Left cardiac atrium (tissue), 4 donors: ENCODE measurements around the gene HDGF. TPM values are rescaled to one million over a fixed set of nuclear protein-coding genes. Genes with fewer than 3 reads are reported as not detected.

ENCODE experiments used
- ATAC-seq, 2 donors: fragments of 200-7000 bp; cut with Tn5 transposase; one replicate each; pipeline ENCODE4 v1.9.1; 2020; ENCODE audit warnings: mild to moderate bottlenecking in 2 of 2, moderate library complexity in 2 of 2
- DNase-seq: peaks from one replicate; pipeline ENCODE4 v3.0.0-alpha.2; 2020
- intact Hi-C, 2 donors: fragments of 100-400 bp; cut with DNase I; formaldehyde crosslinking; loops; one replicate each; pipeline versions ENCODE4 v1.14.1 to v1.15.1; 2022 to 2023
- total RNA-seq, 2 donors: library from RNA; stranded (reverse); fragmentation: NEBNext Ultra II Directional; extraction: Animal tissue kit (Norgen Biotek cat#: 25700); gene quantifications; one replicate each; pipeline ENCODE4 v1.2.1, GENCODE V29; 2021
- donor health status: DM: no; HTN: yes; CAD: no.
- donor health status: DM: no; HTN: yes; CAD: no; lungs with severe emphysema.
- donor health status: DM: yes; HTN: yes; CAD: no.
- donor health status: Dilated cardiomyopathy.

The HDGF gene
- total RNA-seq, 2 donors from 2014 or later: 139 to 156 TPM

GRCh38 chr1:156707417-156708217 lies 43.9 kb downstream of the HDGF start:
- ATAC-seq (no peak), DNase-seq (no peak)
- intact Hi-C loops: no loop called here

GRCh38 chr1:156706657-156707416 lies 44.6 kb downstream of the HDGF start:
- DNase-seq: peak; percentile 71
- peak; percentile 51 to 57 for ATAC-seq
- intact Hi-C loops: no loop called here

DNA sequence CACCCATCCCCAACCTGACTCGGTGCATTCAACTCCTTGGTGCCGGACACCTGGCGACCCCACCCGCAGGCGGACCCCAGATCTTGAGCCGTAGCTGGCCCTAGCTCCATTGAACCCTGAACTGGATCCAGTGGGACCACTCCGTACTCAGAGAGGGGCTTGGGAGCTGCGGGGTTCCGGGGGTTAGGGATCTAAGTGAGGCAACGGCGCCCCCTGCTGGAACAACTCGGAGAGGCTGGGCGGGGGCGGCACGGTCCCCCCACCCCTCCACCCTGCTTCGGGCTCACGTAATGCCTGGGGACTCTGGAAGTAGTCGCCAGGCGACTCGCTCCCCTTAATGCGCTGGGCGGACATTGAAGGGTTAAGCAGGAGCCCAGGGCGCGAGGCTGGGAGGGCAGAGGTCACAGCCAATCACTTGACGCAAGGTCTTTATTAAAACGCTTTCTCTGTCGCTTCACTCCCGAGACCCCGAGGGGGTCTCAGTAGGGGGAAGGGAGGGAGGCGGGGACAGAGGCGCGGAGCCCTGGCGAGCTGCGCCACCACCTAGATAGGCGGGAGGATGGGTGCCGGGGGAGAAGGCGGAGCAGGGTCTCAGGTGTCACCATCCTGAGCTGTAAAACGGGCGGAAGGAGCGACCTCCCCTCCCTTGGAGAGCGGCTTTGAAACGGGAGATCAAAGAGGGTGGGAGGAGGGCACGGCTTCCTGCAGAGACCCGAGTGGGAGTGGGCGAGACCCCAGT lies 45.4 kb downstream of the HDGF start:
- intact Hi-C loops: no loop called here
- ATAC-seq (peak; percentile 60 to 61), DNase-seq (peak; percentile 68)

DNA sequence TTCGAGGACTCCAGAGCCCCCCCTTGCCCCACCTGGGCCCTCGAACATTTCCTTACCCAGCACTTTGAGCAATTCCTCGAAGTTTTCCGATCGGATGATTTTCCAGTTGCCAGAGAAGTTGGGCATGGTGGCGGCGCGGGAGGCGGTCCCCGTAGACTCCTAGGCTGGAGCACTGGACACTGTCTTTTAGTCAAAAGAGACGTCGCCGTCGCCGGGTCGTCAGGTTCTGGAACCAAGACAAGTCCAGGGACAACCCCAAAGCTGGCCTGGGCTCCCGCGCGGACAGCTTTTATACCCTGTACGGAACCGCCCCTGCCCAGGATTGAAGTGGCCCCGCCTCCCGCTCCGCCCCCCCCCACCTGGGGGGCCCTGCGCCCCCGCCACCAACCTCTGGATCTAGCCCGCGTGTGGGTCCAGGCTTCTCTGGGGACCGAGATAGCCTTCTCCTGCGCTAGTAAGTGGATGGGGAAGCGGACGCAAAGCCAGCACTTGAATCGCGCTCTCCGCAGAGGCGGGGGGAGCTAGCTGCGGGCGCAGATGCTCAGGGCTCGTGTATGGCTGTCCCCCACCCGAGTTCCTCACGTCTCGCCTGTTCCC lies 46.1 kb downstream of the HDGF start, which contains the start of gene CRABP2:
TSS of gene CRABP2 (minus strand) at position 263 of the 597 bp plus-strand sequence. CDS start at position 126, 137 bp downstream.
- ATAC-seq (peak; percentile 5 to 8), DNase-seq (no peak)
- intact Hi-C loops: no loop called here

DNA sequence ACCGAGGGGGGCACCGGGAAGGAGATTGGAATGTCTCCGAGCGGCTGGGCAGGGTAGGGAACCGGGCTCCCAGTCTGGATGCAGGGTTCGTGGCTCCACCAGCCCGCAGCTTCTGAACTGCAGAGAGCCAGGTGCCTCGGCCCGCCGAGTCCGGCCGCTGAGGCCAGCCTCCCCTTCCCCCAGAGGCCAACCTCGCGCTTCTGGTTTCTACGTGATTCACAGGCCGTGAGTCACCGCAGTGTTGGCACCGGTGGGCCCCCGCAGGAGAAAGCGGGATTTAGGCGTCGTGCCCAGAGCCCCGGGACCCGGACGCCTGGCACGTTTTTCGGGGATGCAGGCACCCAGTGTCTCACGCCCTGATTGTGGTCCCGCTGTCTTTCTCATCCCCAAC lies 46.5 kb downstream of the HDGF start:
- ATAC-seq (peak in 1 of 2 donors; percentile 44), DNase-seq (peak; percentile 63)
- intact Hi-C loops: no loop called here

DNA sequence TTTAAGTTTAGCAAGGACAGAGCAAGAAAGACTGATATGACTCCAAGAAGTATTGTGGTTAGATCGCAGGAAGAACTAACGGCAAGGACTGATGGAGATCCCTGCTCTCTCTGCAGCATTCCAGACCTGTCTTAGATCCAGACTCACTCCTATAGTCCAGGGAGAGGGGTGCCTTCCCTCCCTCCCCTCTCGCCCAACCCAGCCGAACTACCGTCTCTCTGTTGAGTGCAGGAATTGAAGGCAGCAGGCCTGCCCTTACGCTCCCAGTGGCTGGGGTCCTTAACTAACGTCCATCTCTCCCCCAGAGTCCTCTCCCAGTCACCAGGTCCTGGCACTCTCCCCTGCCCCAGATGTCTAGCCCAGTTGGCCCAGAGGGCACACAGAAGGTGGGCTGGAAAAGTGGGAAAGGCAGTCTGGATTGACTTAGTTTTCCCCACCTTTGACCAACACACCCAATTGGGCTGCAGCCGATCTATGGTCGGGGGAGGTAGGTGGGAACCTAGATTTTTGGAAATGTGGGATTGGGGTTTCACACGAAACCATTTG lies 47.2 kb downstream of the HDGF start:
- intact Hi-C loops: no loop called here
- ATAC-seq: no peak
- no peak for DNase-seq

DNA sequence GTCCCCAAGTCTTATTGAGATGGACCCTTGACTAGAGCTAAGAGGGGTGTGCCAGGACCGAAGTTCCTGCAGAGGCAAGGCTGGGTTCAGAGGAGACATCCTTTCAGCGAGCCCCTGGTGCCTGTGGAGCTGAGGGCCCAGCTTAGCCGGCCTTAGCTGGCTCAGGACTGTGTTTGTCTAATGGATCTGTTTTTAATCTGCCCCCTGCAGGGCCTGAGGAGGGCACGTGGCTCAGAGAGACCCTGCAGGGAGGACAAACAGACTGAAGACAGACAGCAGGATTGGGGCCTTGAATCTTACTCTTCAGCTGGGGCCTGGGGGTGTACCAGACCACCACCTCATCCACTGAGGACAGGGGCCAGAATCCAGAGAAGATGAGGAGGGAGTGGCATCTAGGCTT lies 47.7 kb downstream of the HDGF start:
- intact Hi-C loops: no loop called here
- no peak for ATAC-seq
- DNase-seq: no peak

GRCh38 chr1:156703336-156703735 lies 48.1 kb downstream of the HDGF start:
- DNase-seq (no peak), ATAC-seq (no peak)
- intact Hi-C loops: no loop called here

GRCh38 chr1:156700736-156701531 lies 50.5 kb downstream of the HDGF start:
- DNase-seq: no peak
- ATAC-seq: no peak
- intact Hi-C loops: no loop called here

DNA sequence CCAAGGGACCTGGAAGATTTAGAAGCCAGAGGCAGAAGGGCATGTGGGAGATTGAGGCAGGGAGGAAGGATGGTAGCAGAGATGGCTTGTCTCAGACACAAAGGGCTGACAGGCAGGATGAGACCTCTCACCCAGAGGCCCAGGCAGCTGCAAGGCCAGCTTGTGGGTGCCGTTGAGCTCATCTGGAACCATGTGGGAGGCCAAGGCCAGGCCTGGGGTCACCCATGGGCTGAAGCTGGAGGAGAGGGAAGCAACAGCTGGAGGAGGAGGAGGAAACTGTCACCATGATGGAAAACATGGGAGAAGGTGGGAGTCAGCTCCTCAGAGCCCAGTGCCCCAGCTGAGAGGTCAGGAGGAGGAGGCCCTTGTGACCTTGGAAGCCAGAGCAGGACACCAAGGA lies 52.5 kb downstream of the HDGF start:
- intact Hi-C loops: no loop called here
- no peak for ATAC-seq
- DNase-seq: no peak

DNA sequence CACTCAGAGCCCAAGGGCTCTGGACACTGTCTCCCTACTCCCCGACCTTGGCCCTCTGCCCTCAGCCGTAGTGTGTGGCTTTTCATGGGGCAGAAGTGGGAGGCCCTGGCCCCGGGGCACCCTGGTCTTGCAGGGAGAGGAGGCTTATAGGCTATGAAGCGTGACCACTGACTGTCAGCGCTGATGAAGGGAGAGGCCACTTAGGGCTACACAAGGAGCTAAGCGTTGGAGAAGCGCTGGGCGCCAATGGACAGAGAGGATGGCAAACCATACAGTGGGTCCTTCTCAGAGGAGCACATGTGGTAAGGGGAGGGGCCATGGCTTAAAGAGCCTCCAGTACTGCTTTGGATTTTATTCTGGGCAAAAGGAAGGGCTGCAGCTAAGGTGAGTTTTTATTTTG lies 54.0 kb downstream of the HDGF start:
- no peak for ATAC-seq
- intact Hi-C loops: no loop called here
- DNase-seq: no peak

DNA sequence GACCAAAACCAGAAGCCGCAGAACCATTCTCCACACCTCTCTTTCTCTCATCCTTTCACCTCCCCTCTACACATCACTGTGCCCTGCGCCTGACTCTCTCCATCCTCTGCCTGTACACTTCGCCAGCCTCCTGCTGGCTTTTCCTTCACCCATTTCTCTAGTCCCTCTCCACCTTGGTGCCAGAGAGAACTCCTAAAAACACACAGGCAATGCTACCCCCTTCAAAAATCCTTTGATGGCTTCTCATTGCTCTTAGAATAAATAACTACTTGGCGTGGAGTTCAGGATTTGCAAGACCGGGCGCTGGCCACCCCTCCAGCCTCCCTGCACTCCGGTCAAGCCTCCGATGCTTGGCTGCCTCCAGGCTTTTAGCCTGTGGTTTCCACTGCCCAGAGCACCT lies 54.7 kb downstream of the HDGF start:
- DNase-seq (no peak), ATAC-seq (no peak)
- intact Hi-C loops: no loop called here

DNA sequence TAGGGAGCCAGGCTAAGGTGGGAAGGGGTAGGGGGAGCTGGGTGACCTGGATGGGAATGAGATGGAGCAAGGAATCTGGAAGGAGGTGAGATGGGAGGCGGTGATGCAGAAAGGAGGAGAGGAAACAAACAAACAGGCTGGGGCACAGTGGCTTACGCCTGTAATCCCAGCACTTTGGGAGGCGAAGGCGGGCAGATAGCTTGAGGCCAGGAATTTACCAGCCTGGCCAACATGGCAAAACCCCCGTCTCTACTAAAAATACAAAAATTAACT lies 56.8 kb downstream of the HDGF start:
- no peak for DNase-seq
- no peak for ATAC-seq
- intact Hi-C loops: loop anchor here in 1 of 2 donors (5.0 kb wide), 1 partner anchor 33 kb away; the partner anchor contains the start of genes ISG20L2 and METTL25B

GRCh38 chr1:156693848-156694689 lies 57.4 kb downstream of the HDGF start:
- DNase-seq: no peak
- no peak for ATAC-seq
- intact Hi-C loops: loop anchor here in 1 of 2 donors (5.0 kb wide), 1 partner anchor 33 kb away; the partner anchor contains the start of genes ISG20L2 and METTL25B

DNA sequence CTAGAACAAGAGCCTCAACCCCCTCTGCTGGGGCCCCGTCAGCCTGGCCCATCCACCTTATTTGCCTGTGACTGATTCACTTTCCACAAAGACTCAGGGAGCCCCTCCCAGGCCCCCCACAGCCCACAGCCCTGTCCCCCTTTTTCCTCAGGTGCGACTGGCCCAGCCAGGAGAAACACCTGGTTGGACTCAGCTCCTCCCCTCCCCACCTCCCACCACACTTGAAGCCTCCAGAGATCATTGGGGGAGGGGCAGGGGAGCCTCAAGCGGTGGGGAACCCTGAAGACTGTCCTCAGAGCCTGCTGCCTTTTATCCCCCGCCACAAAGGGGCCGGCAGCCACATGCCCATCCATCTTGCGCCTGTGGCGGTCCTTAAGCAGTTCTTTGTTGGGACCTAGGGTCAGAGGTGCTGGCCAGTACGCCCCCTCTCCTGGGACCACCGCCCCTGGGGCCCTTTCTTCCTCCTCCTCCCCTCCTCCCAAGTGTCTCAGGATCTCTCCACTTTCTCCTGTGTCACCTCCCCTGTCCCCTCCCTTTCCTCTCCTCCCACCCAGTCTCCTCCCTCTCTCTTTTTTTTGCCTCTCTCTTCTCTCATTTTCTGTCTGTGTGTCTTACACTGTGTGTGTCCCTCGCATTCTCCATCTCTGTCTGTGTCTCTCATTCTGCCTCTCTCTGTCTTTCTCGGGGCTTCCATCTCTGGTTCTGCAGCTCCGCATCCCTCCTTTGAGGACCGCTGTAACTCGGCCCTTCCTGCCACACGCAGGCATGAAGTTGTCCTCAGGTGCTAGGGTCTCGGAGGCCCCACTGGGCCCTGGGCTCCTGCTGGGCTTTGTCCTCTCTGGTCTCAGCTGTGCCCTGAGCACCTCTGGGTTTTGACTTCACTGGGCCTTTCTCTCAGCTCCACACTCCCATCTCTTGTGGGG lies 58.3 kb downstream of the HDGF start:
- ATAC-seq (no peak), DNase-seq (no peak)
- intact Hi-C loops: loop anchor here in 1 of 2 donors (5.0 kb wide), 1 partner anchor 34 kb away; the partner anchor contains the start of genes ISG20L2 and METTL25B

GRCh38 chr1:156692441-156692924 lies 59.0 kb downstream of the HDGF start:
- DNase-seq (no peak), ATAC-seq (no peak)
- intact Hi-C loops: loop anchor here in 1 of 2 donors (5.0 kb wide), 1 partner anchor 35 kb away; the partner anchor contains the start of genes ISG20L2 and METTL25B
